ENCODE data around the gene DEAF1. TPM values are rescaled to one million over a fixed set of nuclear protein-coding genes. Genes with fewer than 3 reads are reported as not detected.

DEAF1 gene
- total and polyA plus RNA-seq, 2 of the 13 experiments (the other 11 are each of a cell fraction or from before 2014, with no cell fraction given), result 22.3 to 29.6 TPM

DNA sequence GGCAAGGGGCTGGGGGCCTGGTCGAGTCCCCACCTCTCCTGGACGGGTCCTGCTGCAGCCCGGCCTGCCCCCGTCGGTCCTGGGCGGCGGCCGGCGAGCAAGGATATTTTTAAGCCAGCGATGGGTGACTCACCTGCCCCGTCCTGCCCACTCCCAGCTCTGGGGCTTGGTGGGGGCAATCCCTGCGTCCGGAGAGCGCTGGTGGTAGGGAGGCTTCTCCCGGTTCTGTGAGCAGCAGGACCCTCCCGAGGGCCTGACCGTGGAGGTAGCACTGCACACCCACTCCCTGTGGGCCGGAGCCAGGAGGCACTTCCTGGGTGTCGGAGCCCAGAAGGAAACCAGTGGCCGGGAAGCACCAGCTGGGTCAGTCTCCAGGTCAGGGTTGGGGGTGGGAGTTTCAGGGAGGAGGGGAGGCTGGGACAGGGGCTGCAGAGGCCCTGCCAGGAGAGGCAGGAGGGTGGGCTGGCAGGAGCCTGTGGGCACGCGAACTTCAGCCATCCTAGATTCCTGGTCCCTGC lies 11.5 kb upstream of the DEAF1 start (continued):
- no peak for TF ChIP-seq ARHGAP35 (CRISPR knock-in tag; IDR thresholded peaks at IDR 0.05; ENCODE audit: borderline replicate concordance)
- no peak for TF ChIP-seq ZNF720 (CRISPR knock-in tag; IDR thresholded peaks at IDR 0.05)
- TF ChIP-seq RFXAP (CRISPR knock-in tag; IDR thresholded peaks at IDR 0.05; ENCODE audit: borderline replicate concordance), result 0 out of 2 replicates have a peak, but pooled peaks have one; percentile 9
- TF ChIP-seq EP300 (IDR thresholded peaks at IDR 0.05; ENCODE audit: low read depth in 2 of 2, low read length in 2 of 2), result 0 out of 4 replicates have a peak, but pooled peaks of 1 of the 2 experiments have one; percentile 26
- TF ChIP-seq EP300 (CRISPR knock-in tag; IDR thresholded peaks at IDR 0.05; ENCODE audit: borderline replicate concordance), result peak; percentile 19; the same call in 1 of the 2 replicates
- no peak for TF ChIP-seq ZNF234 (CRISPR knock-in tag; conservative IDR thresholded peaks at IDR 0.05)
- TF ChIP-seq RBAK (CRISPR knock-in tag; IDR thresholded peaks at IDR 0.05), result no peak
- TF ChIP-seq ZNF253 (CRISPR knock-in tag; IDR thresholded peaks at IDR 0.05; ENCODE audit: borderline replicate concordance), result no peak
- peak in 1 of 2 experiments; percentile 57; a peak in 2 of 4 replicates for TF ChIP-seq POLR2A (IDR thresholded peaks at IDR 0.05; ENCODE audit: insufficient read depth in 1 of 2, low read depth in 2 of 2, low read length in 2 of 2)
- TF ChIP-seq U2AF2 (IDR thresholded peaks at IDR 0.05; ENCODE audit: low read depth, low read length), result no peak
- peak; percentile 6; the same call in 1 of the 2 replicates for TF ChIP-seq ZNF7 (CRISPR knock-in tag; IDR thresholded peaks at IDR 0.05)
- 0 out of 2 replicates have a peak, but pooled peaks have one; percentile 25 for TF ChIP-seq SATB2 (CRISPR knock-in tag; IDR thresholded peaks at IDR 0.05)
- 0 out of 2 replicates have a peak, but pooled peaks have one; percentile 23 for TF ChIP-seq FOXO1 (CRISPR knock-in tag; IDR thresholded peaks at IDR 0.05)
- TF ChIP-seq, protein P1, sequence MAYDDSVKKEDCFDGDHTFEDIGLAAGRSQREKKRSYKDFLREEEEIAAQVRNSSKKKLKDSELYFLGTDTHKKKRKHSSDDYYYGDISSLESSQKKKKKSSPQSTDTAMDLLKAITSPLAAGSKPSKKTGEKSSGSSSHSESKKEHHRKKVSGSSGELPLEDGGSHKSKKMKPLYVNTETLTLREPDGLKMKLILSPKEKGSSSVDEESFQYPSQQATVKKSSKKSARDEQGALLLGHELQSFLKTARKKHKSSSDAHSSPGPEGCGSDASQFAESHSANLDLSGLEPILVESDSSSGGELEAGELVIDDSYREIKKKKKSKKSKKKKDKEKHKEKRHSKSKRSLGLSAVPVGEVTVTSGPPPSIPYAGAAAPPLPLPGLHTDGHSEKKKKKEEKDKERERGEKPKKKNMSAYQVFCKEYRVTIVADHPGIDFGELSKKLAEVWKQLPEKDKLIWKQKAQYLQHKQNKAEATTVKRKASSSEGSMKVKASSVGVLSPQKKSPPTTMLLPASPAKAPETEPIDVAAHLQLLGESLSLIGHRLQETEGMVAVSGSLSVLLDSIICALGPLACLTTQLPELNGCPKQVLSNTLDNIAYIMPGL (CRISPR knock-in tag; IDR thresholded peaks at IDR 0.05; ENCODE audit: borderline replicate concordance in 1 of 2, low read depth in 1 of 2), result peak; percentile 3 to 71; a peak in 1 of 4 replicates
- peak; percentile 41; the same call in 1 of the 2 replicates for TF ChIP-seq ZNF232 (CRISPR knock-in tag; IDR thresholded peaks at IDR 0.05; ENCODE audit: borderline replicate concordance)
- peak; percentile 72; the same call in 1 of the 2 replicates for TF ChIP-seq ZNF766 (CRISPR knock-in tag; IDR thresholded peaks at IDR 0.05; ENCODE audit: borderline replicate concordance)
- TF ChIP-seq AGO2 (optimal IDR thresholded peaks at IDR 0.05; ENCODE audit: low read depth, low read length), result peak; percentile 93
- TF ChIP-seq, protein P2, sequence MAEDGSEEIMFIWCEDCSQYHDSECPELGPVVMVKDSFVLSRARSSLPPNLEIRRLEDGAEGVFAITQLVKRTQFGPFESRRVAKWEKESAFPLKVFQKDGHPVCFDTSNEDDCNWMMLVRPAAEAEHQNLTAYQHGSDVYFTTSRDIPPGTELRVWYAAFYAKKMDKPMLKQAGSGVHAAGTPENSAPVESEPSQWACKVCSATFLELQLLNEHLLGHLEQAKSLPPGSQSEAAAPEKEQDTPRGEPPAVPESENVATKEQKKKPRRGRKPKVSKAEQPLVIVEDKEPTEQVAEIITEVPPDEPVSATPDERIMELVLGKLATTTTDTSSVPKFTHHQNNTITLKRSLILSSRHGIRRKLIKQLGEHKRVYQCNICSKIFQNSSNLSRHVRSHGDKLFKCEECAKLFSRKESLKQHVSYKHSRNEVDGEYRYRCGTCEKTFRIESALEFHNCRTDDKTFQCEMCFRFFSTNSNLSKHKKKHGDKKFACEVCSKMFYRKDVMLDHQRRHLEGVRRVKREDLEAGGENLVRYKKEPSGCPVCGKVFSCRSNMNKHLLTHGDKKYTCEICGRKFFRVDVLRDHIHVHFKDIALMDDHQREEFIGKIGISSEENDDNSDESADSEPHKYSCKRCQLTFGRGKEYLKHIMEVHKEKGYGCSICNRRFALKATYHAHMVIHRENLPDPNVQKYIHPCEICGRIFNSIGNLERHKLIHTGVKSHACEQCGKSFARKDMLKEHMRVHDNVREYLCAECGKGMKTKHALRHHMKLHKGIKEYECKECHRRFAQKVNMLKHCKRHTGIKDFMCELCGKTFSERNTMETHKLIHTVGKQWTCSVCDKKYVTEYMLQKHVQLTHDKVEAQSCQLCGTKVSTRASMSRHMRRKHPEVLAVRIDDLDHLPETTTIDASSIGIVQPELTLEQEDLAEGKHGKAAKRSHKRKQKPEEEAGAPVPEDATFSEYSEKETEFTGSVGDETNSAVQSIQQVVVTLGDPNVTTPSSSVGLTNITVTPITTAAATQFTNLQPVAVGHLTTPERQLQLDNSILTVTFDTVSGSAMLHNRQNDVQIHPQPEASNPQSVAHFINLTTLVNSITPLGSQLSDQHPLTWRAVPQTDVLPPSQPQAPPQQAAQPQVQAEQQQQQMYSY (CRISPR knock-in tag; IDR thresholded peaks at IDR 0.05), result 0 out of 2 replicates have a peak, but pooled peaks have one; percentile 15
- TF ChIP-seq PCBP1 (IDR thresholded peaks at IDR 0.05; ENCODE audit: borderline replicate concordance, low read depth, low read length), result peak; percentile 95; the same call in 1 of the 2 replicates
- no peak for TF ChIP-seq BATF2 (CRISPR knock-in tag; IDR thresholded peaks at IDR 0.05)
- peak; percentile 23; the same call in 1 of the 2 replicates for TF ChIP-seq E2F2 (CRISPR knock-in tag; IDR thresholded peaks at IDR 0.05; ENCODE audit: borderline replicate concordance)
- 0 out of 2 replicates have a peak, but pooled peaks have one; percentile 47 for TF ChIP-seq PRMT3 (CRISPR knock-in tag; IDR thresholded peaks at IDR 0.05; ENCODE audit: borderline replicate concordance, low read depth)
